Vagina (tissue), 2 donors: ENCODE results near the gene SIRT7.

Source experiments
- CTCF ChIP-seq, 3 experiments: fragments of 450-650 bp in 2 of 3; fragments of 200-600 bp in 1 of 3; sonication (generic) in 1 of 3; IDR thresholded peaks; one replicate each; pipeline ENCODE4 v1.5.1; 2017 to 2019; ENCODE audit warnings: antibody characterized with exemption in 3 of 3, mild to moderate bottlenecking in 2 of 3, moderate library complexity in 2 of 3
- POLR2A ChIP-seq, 2 donors: fragments of 450-650 bp; IDR thresholded peaks; one replicate each; pipeline ENCODE4 v1.6.1; 2017; ENCODE audit warnings: antibody characterized with exemption in 2 of 2, mild to moderate bottlenecking in 2 of 2, moderate library complexity in 2 of 2
- POLR2AphosphoS5 ChIP-seq, 2 donors: sonication (generic); formaldehyde crosslinking; IDR thresholded peaks; one replicate each; pipeline ENCODE4 v1.9.0; 2017; ENCODE audit warnings: antibody characterized with exemption in 2 of 2, mild to moderate bottlenecking in 2 of 2, low read depth in 1 of 2; ENCODE audit not compliant: insufficient read depth in 1 of 2

- TF ChIP-seq POLR2AphosphoS5 (IDR thresholded peaks at IDR 0.05; ENCODE audit: insufficient read depth in 1 of 2, low read depth in 1 of 2) (no peak), CTCF (IDR thresholded peaks at IDR 0.05) (no peak), POLR2A (IDR thresholded peaks at IDR 0.05) (no peak)
Observed at GRCh38 chr17:81939218-81939617, 21.2 kb upstream of the SIRT7 start.
